RWPE1 (cell line): ENCODE results near the gene KCNQ1.

Source experiments
- CTCF ChIA-PET: fragments of 350-600 bp; sonication (Branson Sonifier 250); formaldehyde crosslinking; extraction: SDS; loops from one replicate; lab custom pipeline; 2021; lab: Yijun Ruan, JAX
- POLR2A ChIA-PET: fragments of 400-600 bp; formaldehyde crosslinking; extraction: SDS; loops from one replicate; lab custom pipeline; 2020; ENCODE audit warnings: antibody characterized with exemption; ENCODE audit not compliant: low non-redundant PET; lab: Yijun Ruan, JAX
- DNase-seq: peaks from one replicate; pipeline ENCODE4 v3.0.0; 2012; ENCODE audit warnings: low spot score
- H3K27ac ChIP-seq: fragments of 450-650 bp; 2 replicates; pipeline ENCODE4 v1.5.1; 2017
- TF ChIP-seq, protein P1 (sequence below): fragments of 450-650 bp; conservative IDR thresholded peaks from 2 replicates; pipeline ENCODE4 v1.5.1; 2017; ENCODE audit warnings: low read depth, mild to moderate bottlenecking

Gene KCNQ1

DNA sequence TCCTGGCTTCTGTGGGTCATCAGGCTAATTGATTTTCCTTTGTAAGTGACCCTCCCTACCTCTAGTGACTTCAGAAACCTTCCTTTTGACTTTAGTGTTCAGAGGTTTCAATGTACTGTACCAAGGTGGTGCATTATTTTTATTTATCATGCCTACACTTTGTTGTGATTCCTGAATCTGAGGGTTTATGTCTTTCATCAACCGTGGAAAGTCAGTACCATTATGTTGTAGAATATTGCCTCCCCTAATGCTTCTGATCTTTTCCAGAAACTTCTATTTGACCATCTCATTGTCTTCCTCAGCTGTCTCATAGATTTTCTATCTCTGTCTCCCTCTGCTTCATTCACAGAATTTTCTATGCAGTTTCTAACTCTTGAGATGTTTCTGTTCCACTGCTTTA lies 149.5 kb downstream of the KCNQ1 start:
- no peak overlapping the region for H3K27ac ChIP-seq
- TF ChIP-seq, protein P1, sequence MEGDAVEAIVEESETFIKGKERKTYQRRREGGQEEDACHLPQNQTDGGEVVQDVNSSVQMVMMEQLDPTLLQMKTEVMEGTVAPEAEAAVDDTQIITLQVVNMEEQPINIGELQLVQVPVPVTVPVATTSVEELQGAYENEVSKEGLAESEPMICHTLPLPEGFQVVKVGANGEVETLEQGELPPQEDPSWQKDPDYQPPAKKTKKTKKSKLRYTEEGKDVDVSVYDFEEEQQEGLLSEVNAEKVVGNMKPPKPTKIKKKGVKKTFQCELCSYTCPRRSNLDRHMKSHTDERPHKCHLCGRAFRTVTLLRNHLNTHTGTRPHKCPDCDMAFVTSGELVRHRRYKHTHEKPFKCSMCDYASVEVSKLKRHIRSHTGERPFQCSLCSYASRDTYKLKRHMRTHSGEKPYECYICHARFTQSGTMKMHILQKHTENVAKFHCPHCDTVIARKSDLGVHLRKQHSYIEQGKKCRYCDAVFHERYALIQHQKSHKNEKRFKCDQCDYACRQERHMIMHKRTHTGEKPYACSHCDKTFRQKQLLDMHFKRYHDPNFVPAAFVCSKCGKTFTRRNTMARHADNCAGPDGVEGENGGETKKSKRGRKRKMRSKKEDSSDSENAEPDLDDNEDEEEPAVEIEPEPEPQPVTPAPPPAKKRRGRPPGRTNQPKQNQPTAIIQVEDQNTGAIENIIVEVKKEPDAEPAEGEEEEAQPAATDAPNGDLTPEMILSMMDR: no peak
- DNase-seq: no peak
- ChIA-PET CTCF (no interaction called here), POLR2A (no interaction called here)

DNA sequence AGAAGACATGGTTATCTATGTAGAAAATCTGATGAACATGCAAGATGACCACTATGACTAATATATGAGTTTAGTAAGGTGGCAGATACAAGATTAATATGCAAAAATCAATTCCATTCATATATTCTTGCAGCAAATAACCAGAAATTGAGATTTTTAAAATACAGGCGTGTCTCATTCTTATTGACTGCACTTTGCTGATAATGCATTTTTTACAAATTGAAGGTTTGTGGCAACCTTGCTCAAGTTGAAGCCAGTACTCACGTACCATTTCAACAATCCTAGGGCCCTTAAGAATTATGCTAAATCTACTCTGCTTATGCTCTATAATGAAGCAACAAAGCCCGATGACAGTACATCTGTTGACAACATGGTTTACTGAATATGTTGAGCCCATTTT lies 150.4 kb downstream of the KCNQ1 start:
- DNase-seq: no peak
- ChIA-PET CTCF (no interaction called here), POLR2A (no interaction called here)
- TF ChIP-seq, protein P1: no peak
- no peak overlapping the region for H3K27ac ChIP-seq

DNA sequence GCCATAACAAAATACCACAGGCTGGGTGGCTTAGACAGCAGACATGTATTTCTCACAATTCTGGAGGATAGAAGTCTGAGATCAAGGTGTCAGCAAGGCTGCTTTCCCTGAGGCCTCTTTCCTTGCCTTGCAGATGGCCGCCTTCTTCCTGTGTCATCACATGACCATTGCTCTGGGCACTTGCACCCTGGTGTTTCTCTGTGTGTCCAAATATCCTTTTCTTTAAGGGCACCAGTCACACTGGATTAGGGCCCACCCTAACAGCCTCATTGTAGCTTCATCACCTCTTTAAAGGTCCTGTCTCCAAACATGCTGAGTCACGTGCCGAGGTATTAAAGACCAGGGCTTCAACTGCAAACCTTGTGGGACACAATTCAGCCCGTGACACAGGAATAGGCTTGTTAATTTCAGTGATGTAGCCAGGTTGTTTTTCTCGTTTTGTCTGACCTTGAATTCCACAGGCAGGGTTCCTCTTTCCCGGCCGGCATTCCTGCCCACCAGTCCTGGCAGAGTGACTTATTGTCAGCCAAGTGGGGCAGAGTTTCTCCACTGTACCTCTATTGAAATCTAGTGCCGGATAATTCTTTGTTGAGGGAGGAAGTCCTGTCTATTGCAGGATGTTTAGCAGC lies 154.9 kb downstream of the KCNQ1 start:
- POLR2A ChIA-PET: no interaction called here
- H3K27ac ChIP-seq: no peak overlapping the region
- CTCF ChIA-PET: interaction anchor here (0.7 kb wide), 1 partner anchor 21 kb away, joined by 3 read pairs; no protein-coding TSS in a partner anchor
- no peak for DNase-seq
- TF ChIP-seq, protein P1: no peak

DNA sequence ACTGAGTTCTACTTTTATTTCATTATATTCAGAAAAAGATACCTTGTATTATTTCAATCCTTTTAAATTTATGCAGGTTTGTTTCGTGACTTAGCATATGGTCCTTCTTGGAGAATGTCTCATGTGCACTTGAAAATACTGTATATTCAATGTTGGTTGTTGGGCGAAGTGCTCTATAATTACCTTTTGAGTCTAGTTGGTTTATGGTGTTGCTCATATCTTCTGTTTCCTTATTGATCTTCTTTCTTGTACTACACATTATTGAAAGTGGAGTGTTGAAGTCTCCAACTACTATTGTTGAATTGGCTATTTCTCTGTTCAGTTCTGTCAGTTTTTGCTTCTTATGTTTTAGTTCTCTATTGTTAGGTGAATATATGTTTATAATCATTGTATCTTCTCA lies 164.5 kb downstream of the KCNQ1 start:
- DNase-seq: no peak
- TF ChIP-seq, protein P1: no peak
- H3K27ac ChIP-seq: no peak overlapping the region
- ChIA-PET CTCF (no interaction called here), POLR2A (no interaction called here)

DNA sequence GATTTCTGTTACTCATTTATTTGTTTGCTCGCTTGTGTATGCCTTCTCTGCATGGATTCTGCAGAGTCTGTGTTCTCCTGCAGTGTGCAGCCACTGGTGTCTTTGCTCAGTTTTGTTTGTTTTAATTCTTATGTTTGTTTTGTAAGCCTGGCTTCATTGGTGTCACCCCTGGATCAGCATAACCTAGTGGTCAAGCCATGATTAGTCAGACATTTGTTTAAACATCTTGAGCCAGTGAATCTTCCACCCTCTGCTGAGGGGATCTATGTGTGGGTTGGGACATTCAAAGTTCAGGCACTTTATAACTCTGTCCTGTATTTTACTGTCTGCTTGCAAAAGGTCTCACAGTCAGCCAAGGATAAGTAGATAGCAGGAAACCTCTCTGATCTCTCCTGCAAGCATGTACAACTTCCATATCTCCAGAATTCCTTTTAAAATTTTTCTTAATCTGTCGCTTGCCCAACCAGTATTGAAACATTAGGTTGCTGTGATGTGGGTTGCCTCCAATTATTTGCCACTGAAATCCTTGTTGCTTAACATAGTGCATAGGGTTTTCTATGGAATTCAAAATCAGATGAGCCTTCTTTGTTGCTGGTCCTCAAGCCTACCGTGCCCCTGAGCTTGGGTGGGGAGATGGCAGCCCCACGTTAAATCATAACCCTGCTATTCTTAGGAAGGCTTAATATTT lies 168.2 kb downstream of the KCNQ1 start:
- ChIA-PET CTCF (no interaction called here), POLR2A (no interaction called here)
- no peak overlapping the region for H3K27ac ChIP-seq
- TF ChIP-seq, protein P1: no peak
- no peak for DNase-seq

DNA sequence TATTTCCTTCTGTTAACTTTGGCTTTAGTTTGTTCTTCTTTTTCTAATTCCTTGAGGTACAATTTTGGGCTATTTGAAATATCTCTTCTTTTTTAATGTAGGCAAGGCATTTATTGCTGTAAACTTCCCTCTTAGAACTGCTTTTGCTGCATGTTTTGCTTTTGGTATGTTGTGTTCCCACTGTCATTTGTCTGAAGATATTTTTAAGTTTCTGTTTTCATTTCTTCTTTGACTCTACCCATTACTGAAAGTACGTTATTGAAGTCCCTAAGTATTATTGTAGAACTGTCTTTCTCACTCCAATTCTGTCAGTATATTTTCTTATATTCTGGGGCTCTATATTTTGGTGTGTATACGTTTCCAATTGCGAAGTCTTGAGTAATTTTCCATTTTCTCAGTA lies 177.1 kb downstream of the KCNQ1 start:
- no peak overlapping the region for H3K27ac ChIP-seq
- DNase-seq: no peak
- TF ChIP-seq, protein P1: no peak
- ChIA-PET CTCF (no interaction called here), POLR2A (no interaction called here)
